OCI-LY7 (cell line): ENCODE results near the gene SMARCD1. TPM values are rescaled to one million over a fixed set of nuclear protein-coding genes. Genes with fewer than 3 reads are reported as not detected.
A peak's percentile ranks its signal among the peaks of the same experiment; 100 is the strongest.

Source experiments
- BruUV-seq: library from RNA; stranded (reverse); fragments of 400-500 nt; replicated peaks from 2 replicates; lab custom pipeline; 2021; lab: Mats Ljungman, UMichigan
- CTCF ChIA-PET: fragments of 300-600 bp; sonication (Branson Sonifier 250); formaldehyde crosslinking; loops from one replicate; lab custom pipeline; 2022; ENCODE audit warnings: antibody characterized with exemption; ENCODE audit not compliant: unreplicated experiment; lab: Charles Lee
- POLR2A ChIA-PET: fragments of 300-600 bp; sonication (Branson Sonifier 250); formaldehyde crosslinking; loops from one replicate; lab custom pipeline; 2022; ENCODE audit warnings: antibody characterized with exemption; lab: Charles Lee
- DNase-seq: peaks from one replicate; pipeline ENCODE4 v3.0.0-alpha.2; 2015; ENCODE audit warnings: low spot score
- H2AFZ ChIP-seq: fragments of 200-600 bp; sonication (generic), shearing (Covaris generic); 2 replicates; pipeline ENCODE4 v1.6.1; 2014; ENCODE audit warnings: mild to moderate bottlenecking, antibody characterized with exemption, low read length, moderate library complexity
- H3K27ac ChIP-seq: fragments of 200-600 bp; sonication (generic); 2 replicates; pipeline ENCODE4 v1.5.1; 2014; ENCODE audit warnings: mixed run types, low read depth, mild to moderate bottlenecking, moderate library complexity, low read length, inconsistent platforms; ENCODE audit not compliant: poor library complexity, severe bottlenecking
- H3K36me3 ChIP-seq: fragments of 200-600 bp; sonication (generic); 2 replicates; pipeline ENCODE4 v1.6.1; 2014; ENCODE audit warnings: mild to moderate bottlenecking, antibody characterized with exemption, low read length, moderate library complexity, mixed read lengths; ENCODE audit not compliant: insufficient read depth
- H3K4me1 ChIP-seq: fragments of 200-600 bp; sonication (generic); 2 replicates; pipeline ENCODE4 v1.5.1; 2014; ENCODE audit warnings: mild to moderate bottlenecking, low read length; ENCODE audit not compliant: insufficient read depth, poor library complexity, severe bottlenecking
- H3K4me2 ChIP-seq: fragments of 200-600 bp; sonication (generic); 2 replicates; pipeline ENCODE4 v1.6.1; 2014; ENCODE audit warnings: mild to moderate bottlenecking, low read length
- H3K4me3 ChIP-seq: fragments of 200-600 bp; sonication (generic); 2 replicates; pipeline ENCODE4 v1.5.1; 2014; ENCODE audit warnings: mild to moderate bottlenecking, low read depth, low read length; ENCODE audit not compliant: poor library complexity, severe bottlenecking
- H3K79me2 ChIP-seq: fragments of 200-600 bp; sonication (generic); 2 replicates; pipeline ENCODE4 v1.6.1; 2016; ENCODE audit warnings: low read depth, mild to moderate bottlenecking, low read length, moderate library complexity, mixed read lengths; ENCODE audit not compliant: insufficient read depth
- H3K9me2 ChIP-seq: fragments of 200-600 bp; sonication (generic); 2 replicates; pipeline ENCODE4 v1.6.1; 2016; ENCODE audit warnings: mild to moderate bottlenecking, low read length, mixed read lengths; ENCODE audit not compliant: insufficient read depth
- H3K9me3 ChIP-seq: fragments of 200-600 bp; sonication (generic); 2 replicates; pipeline ENCODE4 v1.6.1; 2014; ENCODE audit warnings: mild to moderate bottlenecking, mixed run types, low read length, mixed read lengths
- H4K20me1 ChIP-seq: fragments of 200-600 bp; sonication (generic); 2 replicates; pipeline ENCODE4 v1.6.1; 2014; ENCODE audit warnings: mild to moderate bottlenecking, antibody characterized with exemption, low read length, moderate library complexity, mixed read lengths; ENCODE audit not compliant: insufficient read depth
- EZH2phosphoT487 ChIP-seq: fragments of 200-600 bp; sonication (generic); IDR thresholded peaks from 2 replicates; pipeline ENCODE4 v1.6.1; 2018; ENCODE audit warnings: low read depth, borderline replicate concordance, mild to moderate bottlenecking, mixed run types, antibody characterized with exemption, low read length, moderate library complexity, mixed read lengths
- intact Hi-C: fragments of 100-400 bp; cut with micrococcal nuclease; formaldehyde crosslinking; loops from one replicate; pipeline ENCODE4 v1.10.0; 2022; ENCODE audit not compliant: unreplicated experiment
- total RNA-seq, 2 experiments: library from RNA; depleted of rRNA in 1 of 2; stranded (reverse); fragments of >200 nt in 1 of 2; shearing (Covaris generic) in 1 of 2; gene quantifications; 2 replicates each; pipeline ENCODE4 v1.2.3, GENCODE V29; 2014 to 2022
- TF ChIP-seq, protein P1 (sequence below): fragments of 200-600 bp; sonication (generic); conservative IDR thresholded peaks from 2 replicates; pipeline ENCODE4 v1.5.1; 2014; ENCODE audit warnings: mild to moderate bottlenecking, antibody characterized with exemption, low read length, moderate library complexity, mixed read lengths

The SMARCD1 gene
- total RNA-seq, 2 experiments from 2014 or later, result 92.8 to 134 TPM

DNA sequence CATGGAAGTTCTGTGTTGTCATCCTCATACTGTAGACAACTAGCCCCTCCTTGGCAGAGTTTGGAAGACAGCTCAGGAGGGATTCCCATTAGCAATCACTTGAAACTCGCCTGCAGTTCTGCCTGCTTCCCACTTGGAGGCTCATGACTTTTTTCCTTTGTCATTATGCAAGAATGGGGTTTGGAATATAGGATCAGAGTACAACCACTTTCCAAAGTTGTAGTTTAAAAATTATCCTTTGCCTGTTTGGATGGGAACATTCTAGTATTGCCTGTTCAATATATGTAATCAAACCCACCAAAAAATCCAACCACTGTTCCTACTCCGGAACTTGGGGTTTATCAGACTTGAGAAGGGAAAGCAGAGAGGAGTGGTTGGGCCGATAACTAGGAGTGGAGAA, 16.5 kb downstream of the SMARCD1 start:
- TF ChIP-seq EZH2phosphoT487, result no peak
- TF ChIP-seq, protein P1, sequence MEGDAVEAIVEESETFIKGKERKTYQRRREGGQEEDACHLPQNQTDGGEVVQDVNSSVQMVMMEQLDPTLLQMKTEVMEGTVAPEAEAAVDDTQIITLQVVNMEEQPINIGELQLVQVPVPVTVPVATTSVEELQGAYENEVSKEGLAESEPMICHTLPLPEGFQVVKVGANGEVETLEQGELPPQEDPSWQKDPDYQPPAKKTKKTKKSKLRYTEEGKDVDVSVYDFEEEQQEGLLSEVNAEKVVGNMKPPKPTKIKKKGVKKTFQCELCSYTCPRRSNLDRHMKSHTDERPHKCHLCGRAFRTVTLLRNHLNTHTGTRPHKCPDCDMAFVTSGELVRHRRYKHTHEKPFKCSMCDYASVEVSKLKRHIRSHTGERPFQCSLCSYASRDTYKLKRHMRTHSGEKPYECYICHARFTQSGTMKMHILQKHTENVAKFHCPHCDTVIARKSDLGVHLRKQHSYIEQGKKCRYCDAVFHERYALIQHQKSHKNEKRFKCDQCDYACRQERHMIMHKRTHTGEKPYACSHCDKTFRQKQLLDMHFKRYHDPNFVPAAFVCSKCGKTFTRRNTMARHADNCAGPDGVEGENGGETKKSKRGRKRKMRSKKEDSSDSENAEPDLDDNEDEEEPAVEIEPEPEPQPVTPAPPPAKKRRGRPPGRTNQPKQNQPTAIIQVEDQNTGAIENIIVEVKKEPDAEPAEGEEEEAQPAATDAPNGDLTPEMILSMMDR, result peak; percentile 51
- peaks cover 49% of the 10 kb centered on the region for H3K36me3 ChIP-seq
- H3K4me2 ChIP-seq, result no peak overlapping the region

DNA sequence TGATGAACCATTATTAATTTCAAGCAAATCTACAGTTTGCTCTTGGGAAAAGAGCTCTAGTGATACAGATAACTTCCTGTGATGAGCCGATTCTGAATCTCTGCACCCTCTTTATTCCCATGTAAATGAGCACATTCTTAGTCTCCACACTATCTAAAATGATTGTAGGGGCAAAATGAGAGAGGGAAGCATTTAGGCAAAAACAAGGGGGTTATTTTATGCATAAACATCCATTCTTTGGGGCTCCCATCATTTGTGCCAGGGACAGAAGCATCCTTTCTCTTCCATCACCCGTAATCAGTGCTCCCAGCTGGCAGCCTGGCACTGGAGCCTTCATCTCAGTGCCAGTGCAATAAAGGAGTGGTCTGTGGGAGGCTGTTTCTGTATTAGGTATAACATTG, 17.0 kb downstream of the SMARCD1 start:
- CTCF ChIA-PET, result no interaction called here
- Histone ChIP-seq H3K9me2 (no peaks in the 10 kb centered on the region), H3K4me2 (no peak overlapping the region), H2AFZ (no peak overlapping the region), H3K79me2 (no peaks in the 10 kb centered on the region), H4K20me1 (no peaks in the 10 kb centered on the region), H3K27ac (no peak overlapping the region), H3K9me3 (no peaks in the 10 kb centered on the region), H3K4me1 (no peaks in the 10 kb centered on the region), H3K36me3 (peaks cover 45% of the 10 kb centered on the region), H3K4me3 (no peak overlapping the region)
- no TSS peak for BruUV-seq
- POLR2A ChIA-PET, result interaction anchor here (3.2 kb wide), 1 partner anchor 8 kb away, joined by 12 read pairs; no protein-coding TSS in a partner anchor
- no peak for DNase-seq
- no peak for TF ChIP-seq EZH2phosphoT487
- TF ChIP-seq, protein P1, result no peak
- intact Hi-C loops, result no loop called here

More for the DNA sequence above, 16.5 kb downstream of the SMARCD1 start:
- CTCF ChIA-PET, result no interaction called here
- Histone ChIP-seq H3K79me2 (no peaks in the 10 kb centered on the region), H3K4me1 (no peaks in the 10 kb centered on the region), H3K9me3 (no peaks in the 10 kb centered on the region), H4K20me1 (no peaks in the 10 kb centered on the region), H2AFZ (no peak overlapping the region), H3K9me2 (no peaks in the 10 kb centered on the region), H3K4me3 (no peak overlapping the region), H3K27ac (no peak overlapping the region)
- BruUV-seq, result no TSS peak
- no peak for DNase-seq
- intact Hi-C loops, result no loop called here
- POLR2A ChIA-PET, result interaction anchor here (0.7 to 3.2 kb wide), 2 partner anchors 9 to 13 kb away, joined by 8 to 12 read pairs; no protein-coding TSS in a partner anchor

GRCh38 chr12:50102646-50103309, 17.6 kb downstream of the SMARCD1 start:
- Histone ChIP-seq H3K4me2 (no peak overlapping the region), H3K79me2 (no peaks in the 10 kb centered on the region), H3K4me3 (no peak overlapping the region), H3K4me1 (no peaks in the 10 kb centered on the region), H3K9me2 (no peaks in the 10 kb centered on the region), H4K20me1 (no peaks in the 10 kb centered on the region), H3K27ac (no peak overlapping the region), H3K36me3 (peaks cover 38% of the 10 kb centered on the region), H2AFZ (no peak overlapping the region), H3K9me3 (no peaks in the 10 kb centered on the region)
- BruUV-seq, result no TSS peak
- DNase-seq, result no peak
- intact Hi-C loops, result no loop called here
- TF ChIP-seq, protein P1, result no peak
- no peak for TF ChIP-seq EZH2phosphoT487
- POLR2A ChIA-PET, result interaction anchor here (3.2 kb wide), 1 partner anchor 8 kb away, joined by 12 read pairs; no protein-coding TSS in a partner anchor
- CTCF ChIA-PET, result interaction anchor here (1.6 kb wide), 1 partner anchor 9 kb away, joined by 4 read pairs; the partner anchor contains the start of gene COX14
